Amniotic stem cell (primary cell): Measurements from ENCODE around the gene CDK13.

Experiments used
- DNase-seq: peaks from one replicate; lab custom pipeline; 2025; lab: John Stamatoyannopoulos, UW

The CDK13 gene

DNA sequence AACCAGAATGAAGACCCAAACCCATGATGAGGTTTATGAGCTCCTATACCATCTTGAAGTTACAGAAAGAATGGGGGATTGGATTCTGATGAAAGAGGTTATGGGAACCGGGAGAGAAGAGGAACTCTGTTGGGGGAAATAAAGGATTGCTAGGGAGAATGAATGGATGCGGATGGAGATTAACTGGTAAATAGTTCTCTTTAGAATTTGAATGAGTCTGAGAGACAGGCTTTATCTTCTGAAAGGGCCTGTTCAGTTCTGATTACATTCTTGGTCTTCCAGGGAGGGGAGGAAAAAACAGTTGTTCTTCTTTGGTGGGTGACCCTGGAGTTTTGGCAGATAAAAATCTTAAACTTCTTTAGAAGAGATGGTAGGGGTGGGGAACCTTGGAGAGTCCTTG lies 198.6 kb downstream of the CDK13 start:
- no peak for DNase-seq
